SH-SY5Y (cell line): ENCODE data around the gene CDPF1.

ENCODE experiments used
- GATA2 ChIP-seq: IDR thresholded peaks from 2 replicates; pipeline ENCODE4 v1.6.1; 2011; ENCODE audit warnings: mild to moderate bottlenecking, low read depth, low read length
- GATA3 ChIP-seq: IDR thresholded peaks from 2 replicates; pipeline ENCODE4 v1.6.1; 2011; ENCODE audit warnings: low read depth, mild to moderate bottlenecking, low read length, moderate library complexity

GRCh38 chr22:46263216-46263590 is 13.1 kb upstream of the CDPF1 start, which contains the start of gene PKDREJ:
- TF ChIP-seq GATA3 (no peak), GATA2 (no peak)
